HG03060 (cell line): ENCODE measurements around the gene ZNF627.
"Not testable (repeated sequence)": the region's sequence is repeated elsewhere in the genome, so short reads cannot be mapped to it uniquely, and the experiment has no call there.

Source experiments
- ATAC-seq: cut with Tn5 transposase; IDR thresholded peaks from one replicate; pipeline ENCODE4 v1.9.1; 2021; ENCODE audit warnings: low read depth, moderate number of reproducible peaks; ENCODE audit not compliant: unreplicated experiment

ZNF627 gene

GRCh38 chr19:11620553-11620952, 23.3 kb downstream of the ZNF627 start:
- no peak for ATAC-seq

- not testable (repeated sequence) for ATAC-seq
Measured at GRCh38 chr19:11622401-11622800, 25.1 kb downstream of the ZNF627 start.

- ATAC-seq = no peak
Measured at GRCh38 chr19:11624069-11624463, 26.8 kb downstream of the ZNF627 start.

- ATAC-seq = no peak
Measured at GRCh38 chr19:11626252-11626651, 29.0 kb downstream of the ZNF627 start.

- no peak for ATAC-seq
Measured at GRCh38 chr19:11633223-11633622, 35.9 kb downstream of the ZNF627 start.

GRCh38 chr19:11634018-11634662, 36.9 kb downstream of the ZNF627 start:
- not testable (repeated sequence) for ATAC-seq

- ATAC-seq = no peak
Measured at GRCh38 chr19:11639245-11639601, 41.9 kb downstream of the ZNF627 start.

GRCh38 chr19:11639602-11640471, 42.6 kb downstream of the ZNF627 start:
- ATAC-seq = peak; percentile 57

- ATAC-seq = no peak
Measured at GRCh38 chr19:11641244-11641643, 44.0 kb downstream of the ZNF627 start.

- no peak for ATAC-seq
Measured at GRCh38 chr19:11642902-11643301, 45.6 kb downstream of the ZNF627 start.

- no peak for ATAC-seq
Measured at GRCh38 chr19:11649941-11650340, 52.7 kb downstream of the ZNF627 start.

GRCh38 chr19:11651062-11651461, 53.8 kb downstream of the ZNF627 start:
- no peak for ATAC-seq

- ATAC-seq = no peak
Measured at GRCh38 chr19:11652056-11652455, 54.8 kb downstream of the ZNF627 start.

- no peak for ATAC-seq
Measured at GRCh38 chr19:11652492-11652891, 55.2 kb downstream of the ZNF627 start.

- no peak for ATAC-seq
Measured at GRCh38 chr19:11656535-11656934, 59.3 kb downstream of the ZNF627 start.

GRCh38 chr19:11657307-11657706, 60.0 kb downstream of the ZNF627 start:
- no peak for ATAC-seq

GRCh38 chr19:11658970-11659369, 61.7 kb downstream of the ZNF627 start:
- no peak for ATAC-seq

GRCh38 chr19:11659612-11660011, 62.3 kb downstream of the ZNF627 start:
- ATAC-seq = no peak

GRCh38 chr19:11662278-11662677, 65.0 kb downstream of the ZNF627 start:
- ATAC-seq = no peak

- no peak for ATAC-seq
Measured at GRCh38 chr19:11663181-11663591, 65.9 kb downstream of the ZNF627 start.
